ENCODE data around the gene DAB1. TPM values are rescaled to one million over a fixed set of nuclear protein-coding genes. Genes with fewer than 3 reads are reported as not detected.

Gene DAB1
- polyA plus RNA-seq, 1 donor from 2014 or later = 11.4 TPM

DNA sequence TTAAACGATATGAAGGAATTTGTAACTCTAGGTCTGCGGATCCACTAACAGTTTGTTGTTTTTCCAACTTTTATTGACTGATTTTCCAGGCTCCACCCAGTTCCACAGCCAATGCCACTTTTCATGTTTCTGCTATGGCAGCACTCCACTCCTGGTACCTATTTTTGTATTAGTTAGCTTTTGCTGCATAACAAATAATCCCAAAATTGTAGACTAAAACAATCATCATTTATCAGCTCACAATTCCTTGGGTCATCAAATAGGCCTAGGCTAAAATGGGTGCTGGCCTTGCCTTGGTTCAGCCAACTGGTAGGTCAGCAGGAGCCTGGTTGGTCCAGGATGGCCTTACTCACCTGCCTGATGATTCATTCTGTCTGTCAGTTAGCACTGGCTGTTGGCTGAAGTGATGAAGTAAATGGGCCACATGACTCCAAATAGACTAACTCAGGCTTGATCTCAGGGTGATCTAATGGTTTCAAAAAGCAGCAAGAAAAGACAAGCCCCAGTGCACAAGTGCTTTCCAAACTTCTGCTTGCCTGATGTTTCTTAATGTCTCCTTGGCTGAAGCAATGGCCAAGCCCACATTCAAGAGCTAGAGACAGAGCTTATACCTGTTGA is 454.9 kb downstream of the DAB1 start:
- TF ChIP-seq, protein P1, sequence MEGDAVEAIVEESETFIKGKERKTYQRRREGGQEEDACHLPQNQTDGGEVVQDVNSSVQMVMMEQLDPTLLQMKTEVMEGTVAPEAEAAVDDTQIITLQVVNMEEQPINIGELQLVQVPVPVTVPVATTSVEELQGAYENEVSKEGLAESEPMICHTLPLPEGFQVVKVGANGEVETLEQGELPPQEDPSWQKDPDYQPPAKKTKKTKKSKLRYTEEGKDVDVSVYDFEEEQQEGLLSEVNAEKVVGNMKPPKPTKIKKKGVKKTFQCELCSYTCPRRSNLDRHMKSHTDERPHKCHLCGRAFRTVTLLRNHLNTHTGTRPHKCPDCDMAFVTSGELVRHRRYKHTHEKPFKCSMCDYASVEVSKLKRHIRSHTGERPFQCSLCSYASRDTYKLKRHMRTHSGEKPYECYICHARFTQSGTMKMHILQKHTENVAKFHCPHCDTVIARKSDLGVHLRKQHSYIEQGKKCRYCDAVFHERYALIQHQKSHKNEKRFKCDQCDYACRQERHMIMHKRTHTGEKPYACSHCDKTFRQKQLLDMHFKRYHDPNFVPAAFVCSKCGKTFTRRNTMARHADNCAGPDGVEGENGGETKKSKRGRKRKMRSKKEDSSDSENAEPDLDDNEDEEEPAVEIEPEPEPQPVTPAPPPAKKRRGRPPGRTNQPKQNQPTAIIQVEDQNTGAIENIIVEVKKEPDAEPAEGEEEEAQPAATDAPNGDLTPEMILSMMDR (IDR thresholded peaks at IDR 0.05; ENCODE audit: poor library complexity, severe bottlenecking) = no peak
- no peak for TF ChIP-seq SMC3 (conservative IDR thresholded peaks at IDR 0.05; ENCODE audit: poor library complexity)
- TF ChIP-seq EZH2 (IDR thresholded peaks at IDR 0.05; ENCODE audit: borderline replicate concordance, insufficient read depth, low read length, poor library complexity, severe bottlenecking) = no peak
- TF ChIP-seq MXI1 (conservative IDR thresholded peaks at IDR 0.05; ENCODE audit: poor library complexity, severe bottlenecking) = no peak
- TF ChIP-seq, protein P2, sequence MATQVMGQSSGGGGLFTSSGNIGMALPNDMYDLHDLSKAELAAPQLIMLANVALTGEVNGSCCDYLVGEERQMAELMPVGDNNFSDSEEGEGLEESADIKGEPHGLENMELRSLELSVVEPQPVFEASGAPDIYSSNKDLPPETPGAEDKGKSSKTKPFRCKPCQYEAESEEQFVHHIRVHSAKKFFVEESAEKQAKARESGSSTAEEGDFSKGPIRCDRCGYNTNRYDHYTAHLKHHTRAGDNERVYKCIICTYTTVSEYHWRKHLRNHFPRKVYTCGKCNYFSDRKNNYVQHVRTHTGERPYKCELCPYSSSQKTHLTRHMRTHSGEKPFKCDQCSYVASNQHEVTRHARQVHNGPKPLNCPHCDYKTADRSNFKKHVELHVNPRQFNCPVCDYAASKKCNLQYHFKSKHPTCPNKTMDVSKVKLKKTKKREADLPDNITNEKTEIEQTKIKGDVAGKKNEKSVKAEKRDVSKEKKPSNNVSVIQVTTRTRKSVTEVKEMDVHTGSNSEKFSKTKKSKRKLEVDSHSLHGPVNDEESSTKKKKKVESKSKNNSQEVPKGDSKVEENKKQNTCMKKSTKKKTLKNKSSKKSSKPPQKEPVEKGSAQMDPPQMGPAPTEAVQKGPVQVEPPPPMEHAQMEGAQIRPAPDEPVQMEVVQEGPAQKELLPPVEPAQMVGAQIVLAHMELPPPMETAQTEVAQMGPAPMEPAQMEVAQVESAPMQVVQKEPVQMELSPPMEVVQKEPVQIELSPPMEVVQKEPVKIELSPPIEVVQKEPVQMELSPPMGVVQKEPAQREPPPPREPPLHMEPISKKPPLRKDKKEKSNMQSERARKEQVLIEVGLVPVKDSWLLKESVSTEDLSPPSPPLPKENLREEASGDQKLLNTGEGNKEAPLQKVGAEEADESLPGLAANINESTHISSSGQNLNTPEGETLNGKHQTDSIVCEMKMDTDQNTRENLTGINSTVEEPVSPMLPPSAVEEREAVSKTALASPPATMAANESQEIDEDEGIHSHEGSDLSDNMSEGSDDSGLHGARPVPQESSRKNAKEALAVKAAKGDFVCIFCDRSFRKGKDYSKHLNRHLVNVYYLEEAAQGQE (IDR thresholded peaks at IDR 0.05; ENCODE audit: borderline replicate concordance) = no peak
- TF ChIP-seq RAD21 (conservative IDR thresholded peaks at IDR 0.05) = no peak
- no peak for TF ChIP-seq POLR2AphosphoS5 (IDR thresholded peaks at IDR 0.05)
- no peak for TF ChIP-seq EP300 (conservative IDR thresholded peaks at IDR 0.05; ENCODE audit: poor library complexity, severe bottlenecking)
- TF ChIP-seq TAF1 (IDR thresholded peaks at IDR 0.05; ENCODE audit: low read depth) = no peak
- Histone ChIP-seq H3K79me2 (replicated peaks; ENCODE audit: insufficient read depth, low read length) (no peaks in the 10 kb centered on the region), H3K27ac (ENCODE audit: low read length) (no peak overlapping the region)

DNA sequence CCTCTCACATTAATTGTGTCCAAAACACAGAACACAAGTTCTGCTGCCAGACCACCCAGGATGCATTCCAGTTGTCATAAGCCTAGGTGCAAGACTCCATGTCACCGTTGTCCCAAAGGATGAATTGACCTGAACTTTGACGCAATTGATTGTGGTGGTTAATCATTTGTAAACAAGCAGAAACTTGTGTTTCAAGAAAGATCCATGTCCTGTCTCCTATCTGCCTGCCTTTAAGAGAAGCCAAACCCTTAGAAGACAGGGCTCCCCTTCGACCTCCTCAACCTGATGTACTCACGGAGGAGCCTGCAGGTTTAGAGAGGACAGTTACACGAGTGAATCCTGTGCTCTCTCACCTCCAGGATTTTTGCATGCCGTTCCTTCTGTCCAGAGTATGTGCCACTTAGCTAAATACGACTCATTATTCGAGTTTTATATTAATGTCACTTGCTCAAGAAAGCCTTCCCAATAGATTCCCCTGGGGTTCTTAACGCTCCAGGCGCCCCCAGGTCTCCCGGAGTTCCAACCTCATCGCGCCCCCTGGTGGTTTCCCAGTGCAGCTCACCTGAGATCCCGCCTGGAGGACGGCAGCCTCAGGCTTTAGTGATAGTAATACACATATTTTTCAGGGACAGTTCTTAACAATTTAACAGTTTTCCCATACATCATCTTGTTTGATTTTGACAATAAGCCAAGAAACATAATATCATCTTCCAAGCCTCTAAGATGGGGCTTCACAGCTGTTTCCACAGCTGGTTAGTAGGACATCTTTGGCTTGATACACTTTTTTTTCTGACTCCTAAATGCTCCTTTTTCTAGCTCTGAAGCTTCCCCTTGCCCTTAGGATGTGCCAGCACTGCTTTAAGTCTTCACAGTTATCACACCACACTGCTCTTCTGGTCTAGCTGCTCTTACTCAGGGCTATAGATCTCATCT is 455.7 kb downstream of the DAB1 start:
- H3K9ac ChIP-seq (ENCODE audit: low read length) = no peak overlapping the region
- no peaks in the 10 kb centered on the region for H3K9me3 ChIP-seq (ENCODE audit: low read length)
- H3K27ac ChIP-seq (ENCODE audit: low read length) = no peak overlapping the region
- no peaks in the 10 kb centered on the region for H4K20me1 ChIP-seq (ENCODE audit: insufficient read depth)
- no peaks in the 10 kb centered on the region for H3K27me3 ChIP-seq (ENCODE audit: insufficient read depth, low read depth, low read length)
- H3K9me2 ChIP-seq (ENCODE audit: insufficient read depth, low read length) = no peaks in the 10 kb centered on the region
- H3K4me2 ChIP-seq (ENCODE audit: low read length) = no peak overlapping the region
- H2AFZ ChIP-seq (ENCODE audit: low read depth, low read length) = no peak overlapping the region
- no peak overlapping the region for H3K4me3 ChIP-seq (ENCODE audit: low read length)
- TF ChIP-seq POLR2AphosphoS5 (IDR thresholded peaks at IDR 0.05) = no peak
- no peak for TF ChIP-seq EZH2 (IDR thresholded peaks at IDR 0.05; ENCODE audit: borderline replicate concordance, insufficient read depth, low read length, poor library complexity, severe bottlenecking)
- TF ChIP-seq, protein P1 (IDR thresholded peaks at IDR 0.05; ENCODE audit: poor library complexity, severe bottlenecking) = no peak
- TF ChIP-seq RAD21 (conservative IDR thresholded peaks at IDR 0.05) = no peak
- no peak for TF ChIP-seq EP300 (conservative IDR thresholded peaks at IDR 0.05; ENCODE audit: poor library complexity, severe bottlenecking)
- TF ChIP-seq SMC3 (conservative IDR thresholded peaks at IDR 0.05; ENCODE audit: poor library complexity) = no peak
- TF ChIP-seq MXI1 (conservative IDR thresholded peaks at IDR 0.05; ENCODE audit: poor library complexity, severe bottlenecking) = no peak
- TF ChIP-seq, protein P2 (IDR thresholded peaks at IDR 0.05; ENCODE audit: borderline replicate concordance) = no peak
- H3F3A ChIP-seq (ENCODE audit: insufficient read depth, low read length, poor library complexity, severe bottlenecking) = no peaks in the 10 kb centered on the region
- H3K79me2 ChIP-seq (replicated peaks; ENCODE audit: insufficient read depth, low read length) = no peaks in the 10 kb centered on the region
- H3K36me3 ChIP-seq (ENCODE audit: insufficient read depth, low read length) = no peaks in the 10 kb centered on the region

More for the DNA sequence above, 454.9 kb downstream of the DAB1 start:
- no peak overlapping the region for H3K9ac ChIP-seq (ENCODE audit: low read length)
- no peaks in the 10 kb centered on the region for H3F3A ChIP-seq (ENCODE audit: insufficient read depth, low read length, poor library complexity, severe bottlenecking)
- no peaks in the 10 kb centered on the region for H3K9me3 ChIP-seq (ENCODE audit: low read length)
- H3K27me3 ChIP-seq (ENCODE audit: insufficient read depth, low read depth, low read length) = no peaks in the 10 kb centered on the region
- no peak overlapping the region for H3K4me2 ChIP-seq (ENCODE audit: low read length)
- H2AFZ ChIP-seq (ENCODE audit: low read depth, low read length) = no peak overlapping the region
- H3K36me3 ChIP-seq (ENCODE audit: insufficient read depth, low read length) = no peaks in the 10 kb centered on the region
- no peak overlapping the region for H3K4me3 ChIP-seq (ENCODE audit: low read length)
- H4K20me1 ChIP-seq (ENCODE audit: insufficient read depth) = no peaks in the 10 kb centered on the region
- no peaks in the 10 kb centered on the region for H3K9me2 ChIP-seq (ENCODE audit: insufficient read depth, low read length)

All from neural cell (in vitro differentiated cells).